Gastrocnemius medialis (tissue), 4 donors: ENCODE results near the gene PEDS1.

Experiments
- POLR2A ChIP-seq, 2 donors: fragments of 450-650 bp; IDR thresholded peaks; one replicate each; pipeline ENCODE4 v1.6.1; 2017; ENCODE audit warnings: antibody characterized with exemption in 2 of 2, mild to moderate bottlenecking in 2 of 2, moderate library complexity in 2 of 2
- TF ChIP-seq, protein P1 (sequence below), 5 experiments: fragments of 450-650 bp in 3 of 5; fragments of 200-600 bp in 2 of 5; sonication (generic) in 2 of 5; IDR thresholded peaks in 4 of 5; conservative IDR thresholded peaks in 1 of 5; 1 replicate in 4 of 5; 2 replicates in 1 of 5; pipeline ENCODE4 v1.5.1; 2016 to 2019; ENCODE audit warnings: antibody characterized with exemption in 5 of 5, mild to moderate bottlenecking in 3 of 5, moderate library complexity in 3 of 5

- TF ChIP-seq, protein P1, sequence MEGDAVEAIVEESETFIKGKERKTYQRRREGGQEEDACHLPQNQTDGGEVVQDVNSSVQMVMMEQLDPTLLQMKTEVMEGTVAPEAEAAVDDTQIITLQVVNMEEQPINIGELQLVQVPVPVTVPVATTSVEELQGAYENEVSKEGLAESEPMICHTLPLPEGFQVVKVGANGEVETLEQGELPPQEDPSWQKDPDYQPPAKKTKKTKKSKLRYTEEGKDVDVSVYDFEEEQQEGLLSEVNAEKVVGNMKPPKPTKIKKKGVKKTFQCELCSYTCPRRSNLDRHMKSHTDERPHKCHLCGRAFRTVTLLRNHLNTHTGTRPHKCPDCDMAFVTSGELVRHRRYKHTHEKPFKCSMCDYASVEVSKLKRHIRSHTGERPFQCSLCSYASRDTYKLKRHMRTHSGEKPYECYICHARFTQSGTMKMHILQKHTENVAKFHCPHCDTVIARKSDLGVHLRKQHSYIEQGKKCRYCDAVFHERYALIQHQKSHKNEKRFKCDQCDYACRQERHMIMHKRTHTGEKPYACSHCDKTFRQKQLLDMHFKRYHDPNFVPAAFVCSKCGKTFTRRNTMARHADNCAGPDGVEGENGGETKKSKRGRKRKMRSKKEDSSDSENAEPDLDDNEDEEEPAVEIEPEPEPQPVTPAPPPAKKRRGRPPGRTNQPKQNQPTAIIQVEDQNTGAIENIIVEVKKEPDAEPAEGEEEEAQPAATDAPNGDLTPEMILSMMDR (IDR thresholded peaks at IDR 0.05 in 4 of 5, conservative IDR thresholded peaks at IDR 0.05 in 1 of 5) = no peak
- no peak for TF ChIP-seq POLR2A (IDR thresholded peaks at IDR 0.05)
Measured at GRCh38 chr20:50108556-50109235, 44.8 kb downstream of the PEDS1 start.
